UCSD-AML1 (cell line): ENCODE data around the gene RPUSD3.
"Not testable (repeated sequence)": the region's sequence is repeated elsewhere in the genome, so short reads cannot be mapped to it uniquely, and the experiment has no call there.

ENCODE experiments used
- DNase-seq: peaks from one replicate; lab custom pipeline; 2025; ENCODE audit not compliant: unreplicated experiment; lab: John Stamatoyannopoulos, UW

RPUSD3 gene

GRCh38 chr3:9865125-9865637 lies 21.4 kb upstream of the RPUSD3 start:
- not testable (repeated sequence) for DNase-seq

GRCh38 chr3:9864200-9864927 lies 20.6 kb upstream of the RPUSD3 start:
- DNase-seq: no peak

- DNase-seq: no peak
Observed at GRCh38 chr3:9863058-9863772, 19.4 kb upstream of the RPUSD3 start.

GRCh38 chr3:9862391-9863057 lies 18.7 kb upstream of the RPUSD3 start:
- no peak for DNase-seq

- no peak for DNase-seq
Observed at GRCh38 chr3:9861626-9862130, 17.9 kb upstream of the RPUSD3 start.

GRCh38 chr3:9861201-9861600 lies 17.4 kb upstream of the RPUSD3 start:
- DNase-seq: no peak

- no peak for DNase-seq
Observed at GRCh38 chr3:9859530-9860025, 15.8 kb upstream of the RPUSD3 start.

GRCh38 chr3:9855594-9855993 lies 11.8 kb upstream of the RPUSD3 start:
- DNase-seq: no peak

GRCh38 chr3:9854291-9854940 lies 10.6 kb upstream of the RPUSD3 start:
- not testable (repeated sequence) for DNase-seq

- no peak for DNase-seq
Observed at GRCh38 chr3:9852528-9852927, 8.7 kb upstream of the RPUSD3 start.

- DNase-seq: not testable (repeated sequence)
Observed at GRCh38 chr3:9851926-9852325, 8.1 kb upstream of the RPUSD3 start.

- DNase-seq: not testable (repeated sequence)
Observed at GRCh38 chr3:9851383-9851782, 7.6 kb upstream of the RPUSD3 start.

- DNase-seq: not testable (repeated sequence)
Observed at GRCh38 chr3:9848860-9849259, 5.1 kb upstream of the RPUSD3 start.

- DNase-seq: not testable (repeated sequence)
Observed at GRCh38 chr3:9847870-9848269, 4.1 kb upstream of the RPUSD3 start.

- DNase-seq: no peak
Observed at GRCh38 chr3:9846931-9847488, 3.2 kb upstream of the RPUSD3 start.

- DNase-seq: peak; percentile 41
Observed at GRCh38 chr3:9846231-9846630, 2.4 kb upstream of the RPUSD3 start.

GRCh38 chr3:9841015-9841414 lies 2.8 kb downstream of the RPUSD3 start:
- no peak for DNase-seq

- no peak for DNase-seq
Observed at GRCh38 chr3:9838856-9839255, 5.0 kb downstream of the RPUSD3 start.

GRCh38 chr3:9837701-9838582 lies 5.9 kb downstream of the RPUSD3 start:
- DNase-seq: peak; percentile 59
